ENCODE data around the gene IQGAP2.

IQGAP2 gene

GRCh38 chr5:76414788-76415187 lies 11.7 kb downstream of the IQGAP2 start:
- no peak overlapping the region for H3K27ac ChIP-seq (replicated peaks; ENCODE audit: low read length)
- H3K4me2 ChIP-seq (ENCODE audit: insufficient read depth, low read length, poor library complexity, severe bottlenecking), result no peak overlapping the region

DNA sequence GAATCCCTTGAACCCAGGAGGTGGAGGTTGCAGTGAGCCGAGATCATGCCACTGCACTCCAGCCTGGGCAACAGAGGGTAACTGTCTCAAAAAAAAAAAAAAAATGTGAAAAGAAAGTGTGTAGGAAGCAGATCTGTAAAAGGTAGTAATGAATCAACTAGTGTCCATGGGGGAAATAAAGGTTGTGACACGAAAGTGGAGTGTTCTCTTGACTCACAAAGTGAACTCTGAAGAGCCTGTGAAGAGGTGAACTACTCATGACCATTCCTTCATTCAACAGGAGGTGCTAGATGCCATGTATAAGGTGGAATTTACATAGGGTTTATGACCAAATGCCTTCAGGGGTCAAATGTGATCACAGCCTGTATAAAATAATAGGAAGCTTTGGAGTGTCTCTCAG lies 12.8 kb downstream of the IQGAP2 start:
- Histone ChIP-seq H3K4ac (ENCODE audit: low read length) (no peak overlapping the region), H3K9me3 (replicated peaks in 1 of 2; ENCODE audit: control insufficient read depth in 2 of 2, insufficient read depth in 1 of 2, low read depth in 1 of 2, low read length in 2 of 2) (no peaks in the 10 kb centered on the region), H4K91ac (ENCODE audit: low read depth, low read length, poor library complexity) (no peak overlapping the region), H3K4me2 (ENCODE audit: insufficient read depth, low read length, poor library complexity, severe bottlenecking) (no peak overlapping the region), H3K27ac (replicated peaks; ENCODE audit: low read length) (no peak overlapping the region), H4K8ac (ENCODE audit: low read depth, low read length) (no peak overlapping the region), H2AFZ (ENCODE audit: low read length) (no peak overlapping the region), H2BK5ac (ENCODE audit: low read length) (no peak overlapping the region), H3K36me3 (replicated peaks in 1 of 2; ENCODE audit: control insufficient read depth in 2 of 2, insufficient read depth in 2 of 2, low read length in 2 of 2) (no peaks in the 10 kb centered on the region), H3K4me1 (ENCODE audit: control insufficient read depth in 2 of 2, insufficient read depth in 1 of 2, low read depth in 1 of 2, low read length in 2 of 2) (peaks cover 0 to 3% of the 10 kb centered on the region in 2 donors), H3K9ac (ENCODE audit: low read depth, low read length, poor library complexity) (no peak overlapping the region), H3K79me1 (ENCODE audit: low read depth, low read length) (no peaks in the 10 kb centered on the region), H3K4me3 (ENCODE audit: low read length in 2 of 2) (no peak overlapping the region), H2BK120ac (ENCODE audit: low read depth, low read length) (no peak overlapping the region), H3K18ac (ENCODE audit: low read length) (no peak overlapping the region), H3K23ac (ENCODE audit: low read depth, low read length, poor library complexity) (no peak overlapping the region), H2AK5ac (ENCODE audit: low read depth, low read length) (no peak overlapping the region), H3K14ac (ENCODE audit: low read length) (no peak overlapping the region), H2BK15ac (ENCODE audit: low read length) (no peak overlapping the region), H3K27me3 (ENCODE audit: control insufficient read depth in 3 of 3, insufficient read depth in 3 of 3, low read depth in 1 of 3, low read length in 3 of 3) (no peaks in the 10 kb centered on the region), H2BK12ac (ENCODE audit: low read length) (no peak overlapping the region)
- WGBS, 2 donors (ENCODE audit: extremely low coverage in 2 of 2, insufficient read length in 2 of 2, insufficient replicate concordance in 1 of 2), result no CpG with 5 or more reads among the region's 2 CpGs
- DNase-seq (ENCODE audit: low spot score), result no peak

More at GRCh38 chr5:76414788-76415187, 11.7 kb downstream of the IQGAP2 start:
- Histone ChIP-seq H3K23ac (ENCODE audit: low read depth, low read length, poor library complexity) (no peak overlapping the region), H2BK15ac (ENCODE audit: low read length) (no peak overlapping the region), H3K9me3 (replicated peaks in 1 of 2; ENCODE audit: control insufficient read depth in 2 of 2, insufficient read depth in 1 of 2, low read depth in 1 of 2, low read length in 2 of 2) (no peaks in the 10 kb centered on the region), H3K18ac (ENCODE audit: low read length) (no peak overlapping the region), H2BK12ac (ENCODE audit: low read length) (no peak overlapping the region), H2AFZ (ENCODE audit: low read length) (no peak overlapping the region), H4K91ac (ENCODE audit: low read depth, low read length, poor library complexity) (no peak overlapping the region), H3K4me1 (ENCODE audit: control insufficient read depth in 2 of 2, insufficient read depth in 1 of 2, low read depth in 1 of 2, low read length in 2 of 2) (peaks cover 0 to 3% of the 10 kb centered on the region in 2 donors), H3K36me3 (replicated peaks in 1 of 2; ENCODE audit: control insufficient read depth in 2 of 2, insufficient read depth in 2 of 2, low read length in 2 of 2) (no peaks in the 10 kb centered on the region), H3K14ac (ENCODE audit: low read length) (no peak overlapping the region), H3K4me3 (ENCODE audit: low read length in 2 of 2) (no peak overlapping the region), H3K9ac (ENCODE audit: low read depth, low read length, poor library complexity) (no peak overlapping the region), H4K8ac (ENCODE audit: low read depth, low read length) (no peak overlapping the region), H3K4ac (ENCODE audit: low read length) (no peak overlapping the region), H3K27me3 (ENCODE audit: control insufficient read depth in 3 of 3, insufficient read depth in 3 of 3, low read depth in 1 of 3, low read length in 3 of 3) (no peaks in the 10 kb centered on the region), H2BK120ac (ENCODE audit: low read depth, low read length) (no peak overlapping the region), H3K79me1 (ENCODE audit: low read depth, low read length) (no peaks in the 10 kb centered on the region), H2BK5ac (ENCODE audit: low read length) (no peak overlapping the region), H2AK5ac (ENCODE audit: low read depth, low read length) (no peak overlapping the region)
- no CpG with 5 or more reads among the region's 3 CpGs for WGBS, 2 donors (ENCODE audit: extremely low coverage in 2 of 2, insufficient read length in 2 of 2, insufficient replicate concordance in 1 of 2)
- DNase-seq (ENCODE audit: low spot score), result no peak

- Histone ChIP-seq H2AK5ac (ENCODE audit: low read depth, low read length) (no peak overlapping the region), H3K23ac (ENCODE audit: low read depth, low read length, poor library complexity) (no peak overlapping the region), H3K27ac (replicated peaks; ENCODE audit: low read length) (no peak overlapping the region), H2BK15ac (ENCODE audit: low read length) (no peak overlapping the region), H3K4me3 (ENCODE audit: low read length in 2 of 2) (no peak overlapping the region), H3K4me1 (ENCODE audit: control insufficient read depth in 2 of 2, insufficient read depth in 1 of 2, low read depth in 1 of 2, low read length in 2 of 2) (peaks cover under 1 to 2% of the 10 kb centered on the region in 2 donors), H3K9ac (ENCODE audit: low read depth, low read length, poor library complexity) (no peak overlapping the region), H3K79me1 (ENCODE audit: low read depth, low read length) (no peaks in the 10 kb centered on the region), H2BK120ac (ENCODE audit: low read depth, low read length) (no peak overlapping the region), H3K27me3 (ENCODE audit: control insufficient read depth in 3 of 3, insufficient read depth in 3 of 3, low read depth in 1 of 3, low read length in 3 of 3) (no peaks in the 10 kb centered on the region), H2BK12ac (ENCODE audit: low read length) (no peak overlapping the region), H3K14ac (ENCODE audit: low read length) (no peak overlapping the region), H3K4ac (ENCODE audit: low read length) (no peak overlapping the region), H3K9me3 (replicated peaks in 1 of 2; ENCODE audit: control insufficient read depth in 2 of 2, insufficient read depth in 1 of 2, low read depth in 1 of 2, low read length in 2 of 2) (no peaks in the 10 kb centered on the region), H3K4me2 (ENCODE audit: insufficient read depth, low read length, poor library complexity, severe bottlenecking) (no peak overlapping the region), H2BK5ac (ENCODE audit: low read length) (no peak overlapping the region), H4K91ac (ENCODE audit: low read depth, low read length, poor library complexity) (no peak overlapping the region), H4K8ac (ENCODE audit: low read depth, low read length) (no peak overlapping the region), H3K18ac (ENCODE audit: low read length) (no peak overlapping the region), H3K36me3 (replicated peaks in 1 of 2; ENCODE audit: control insufficient read depth in 2 of 2, insufficient read depth in 2 of 2, low read length in 2 of 2) (no peaks in the 10 kb centered on the region), H2AFZ (ENCODE audit: low read length) (no peak overlapping the region)
- no peak for DNase-seq (ENCODE audit: low spot score)
- WGBS, 2 donors (ENCODE audit: extremely low coverage in 2 of 2, insufficient read length in 2 of 2, insufficient replicate concordance in 1 of 2), result no CpG with 5 or more reads among the region's 1 CpG
Measured at GRCh38 chr5:76419597-76420298, 16.7 kb downstream of the IQGAP2 start.

- Histone ChIP-seq H3K4me2 (ENCODE audit: insufficient read depth, low read length, poor library complexity, severe bottlenecking) (no peak overlapping the region), H2AFZ (ENCODE audit: low read length) (no peak overlapping the region), H3K27ac (replicated peaks; ENCODE audit: low read length) (no peak overlapping the region), H3K79me1 (ENCODE audit: low read depth, low read length) (no peaks in the 10 kb centered on the region), H3K9me3 (replicated peaks in 1 of 2; ENCODE audit: control insufficient read depth in 2 of 2, insufficient read depth in 1 of 2, low read depth in 1 of 2, low read length in 2 of 2) (no peaks in the 10 kb centered on the region), H3K36me3 (replicated peaks in 1 of 2; ENCODE audit: control insufficient read depth in 2 of 2, insufficient read depth in 2 of 2, low read length in 2 of 2) (no peaks in the 10 kb centered on the region), H3K4me3 (ENCODE audit: low read length in 2 of 2) (no peak overlapping the region), H2BK120ac (ENCODE audit: low read depth, low read length) (no peak overlapping the region), H2BK5ac (ENCODE audit: low read length) (no peak overlapping the region), H3K23ac (ENCODE audit: low read depth, low read length, poor library complexity) (no peak overlapping the region), H3K14ac (ENCODE audit: low read length) (no peak overlapping the region), H3K4ac (ENCODE audit: low read length) (no peak overlapping the region), H3K4me1 (ENCODE audit: control insufficient read depth in 2 of 2, insufficient read depth in 1 of 2, low read depth in 1 of 2, low read length in 2 of 2) (peaks cover 17 to 23% of the 10 kb centered on the region in 2 donors), H3K18ac (ENCODE audit: low read length) (no peak overlapping the region), H2AK5ac (ENCODE audit: low read depth, low read length) (no peak overlapping the region), H3K27me3 (ENCODE audit: control insufficient read depth in 3 of 3, insufficient read depth in 3 of 3, low read depth in 1 of 3, low read length in 3 of 3) (no peaks in the 10 kb centered on the region), H4K8ac (ENCODE audit: low read depth, low read length) (no peak overlapping the region), H4K91ac (ENCODE audit: low read depth, low read length, poor library complexity) (no peak overlapping the region), H3K9ac (ENCODE audit: low read depth, low read length, poor library complexity) (no peak overlapping the region), H2BK15ac (ENCODE audit: low read length) (no peak overlapping the region), H2BK12ac (ENCODE audit: low read length) (no peak overlapping the region)
- DNase-seq (ENCODE audit: low spot score), result no peak
- no CpG with 5 or more reads among the region's 4 CpGs for WGBS, 2 donors (ENCODE audit: extremely low coverage in 2 of 2, insufficient read length in 2 of 2, insufficient replicate concordance in 1 of 2)
Measured at GRCh38 chr5:76422227-76422626, 19.1 kb downstream of the IQGAP2 start.

Measured in neuronal stem cell (in vitro differentiated cells).